GM20431 (cell line): ENCODE data around the gene CLPSL2.

Experiments
- in situ Hi-C: fragments of 300-500 bp; cut with MseI, MboI; formaldehyde crosslinking; loops from one replicate; pipeline ENCODE4 v1.15.0; 2020; ENCODE audit warnings: low sequenced_read_pairs; ENCODE audit not compliant: unreplicated experiment

Gene CLPSL2

GRCh38 chr6:35823601-35824000 lies 47.2 kb downstream of the CLPSL2 start:
- in situ Hi-C loops: no loop called here

GRCh38 chr6:35824552-35825192 lies 48.3 kb downstream of the CLPSL2 start:
- in situ Hi-C loops: no loop called here
